Neural cell (in vitro differentiated cells): ENCODE data around the gene FAM228B. TPM values are rescaled to one million over a fixed set of nuclear protein-coding genes. Genes with fewer than 3 reads are reported as not detected.

Source experiments
- H2AFZ ChIP-seq: fragments of 200-600, 300-800 bp; sonication (generic), shearing (Covaris generic); 2 replicates; pipeline ENCODE4 v1.6.0; 2014; ENCODE audit warnings: low read depth, mild to moderate bottlenecking, antibody characterized with exemption, low read length, moderate library complexity
- H3F3A ChIP-seq: fragments of 200-600 bp; shearing (Covaris generic); 2 replicates; pipeline ENCODE4 v1.6.1; 2016; ENCODE audit warnings: mild to moderate bottlenecking, moderate library complexity, mixed read lengths, antibody characterized with exemption, low read length; ENCODE audit not compliant: insufficient read depth, poor library complexity, severe bottlenecking
- H3K27ac ChIP-seq: fragments of 200-600, 300-800 bp; sonication (generic), shearing (Covaris generic); 2 replicates; pipeline ENCODE4 v1.5.1; 2014; ENCODE audit warnings: mild to moderate bottlenecking, low read length, moderate library complexity
- H3K27me3 ChIP-seq: fragments of 300-800, 200-600 bp; sonication (generic), shearing (Covaris generic); 2 replicates; pipeline ENCODE4 v1.6.0; 2014; ENCODE audit warnings: mild to moderate bottlenecking, low read depth, low read length, moderate library complexity; ENCODE audit not compliant: insufficient read depth
- H3K36me3 ChIP-seq: fragments of 300-800, 200-600 bp; sonication (generic), shearing (Covaris generic); 2 replicates; pipeline ENCODE4 v1.5.1; 2014; ENCODE audit warnings: mild to moderate bottlenecking, antibody characterized with exemption, low read length, moderate library complexity; ENCODE audit not compliant: insufficient read depth
- H3K4me2 ChIP-seq: fragments of 300-800, 200-600 bp; sonication (generic), shearing (Covaris generic); 2 replicates; pipeline ENCODE4 v1.6.0; 2014; ENCODE audit warnings: mild to moderate bottlenecking, low read length
- H3K4me3 ChIP-seq: fragments of 300-800, 200-600 bp; sonication (generic), shearing (Covaris generic); 2 replicates; pipeline ENCODE4 v1.5.1; 2014; ENCODE audit warnings: mild to moderate bottlenecking, low read length, moderate library complexity
- H3K79me2 ChIP-seq: fragments of 200-600 bp; shearing (Covaris generic); replicated peaks from 2 replicates; pipeline ENCODE4 v1.6.0; 2014; ENCODE audit warnings: mild to moderate bottlenecking, low read length, moderate library complexity; ENCODE audit not compliant: insufficient read depth
- H3K9ac ChIP-seq: fragments of 300-800, 200-600 bp; sonication (generic), shearing (Covaris generic); 2 replicates; pipeline ENCODE4 v1.6.1; 2016; ENCODE audit warnings: mild to moderate bottlenecking, low read length, mixed read lengths
- H3K9me2 ChIP-seq: fragments of 200-600 bp; shearing (Covaris generic); 2 replicates; pipeline ENCODE4 v1.6.1; 2016; ENCODE audit warnings: mild to moderate bottlenecking, low read length, mixed read lengths; ENCODE audit not compliant: insufficient read depth
- H3K9me3 ChIP-seq: fragments of 200-600, 300-800 bp; sonication (generic), shearing (Covaris generic); 2 replicates; pipeline ENCODE4 v1.6.1; 2016; ENCODE audit warnings: mild to moderate bottlenecking, mixed run types, low read length, moderate library complexity, mixed read lengths
- H4K20me1 ChIP-seq: fragments of 200-600 bp; shearing (Covaris generic); 2 replicates; pipeline ENCODE4 v1.6.1; 2016; ENCODE audit warnings: mild to moderate bottlenecking, mixed run types; ENCODE audit not compliant: insufficient read depth
- EP300 ChIP-seq: fragments of 450-650 bp; conservative IDR thresholded peaks from 2 replicates; pipeline ENCODE4 v1.6.1; 2014; ENCODE audit warnings: antibody characterized with exemption, mild to moderate bottlenecking, moderate library complexity; ENCODE audit not compliant: poor library complexity, severe bottlenecking
- EZH2 ChIP-seq: fragments of 200-600, 300-800 bp; shearing (Covaris generic), sonication (generic); IDR thresholded peaks from 2 replicates; pipeline ENCODE4 v1.6.1; 2014; ENCODE audit warnings: antibody characterized with exemption, low read length, borderline replicate concordance, mild to moderate bottlenecking; ENCODE audit not compliant: insufficient read depth, poor library complexity, severe bottlenecking
- MXI1 ChIP-seq: fragments of 450-650 bp; conservative IDR thresholded peaks from 2 replicates; pipeline ENCODE4 v1.6.1; 2014; ENCODE audit warnings: antibody characterized with exemption, mild to moderate bottlenecking; ENCODE audit not compliant: poor library complexity, severe bottlenecking
- POLR2AphosphoS5 ChIP-seq: IDR thresholded peaks from 2 replicates; pipeline ENCODE4 v1.6.1; 2012
- RAD21 ChIP-seq: fragments of 450-650 bp; conservative IDR thresholded peaks from 2 replicates; pipeline ENCODE4 v1.6.1; 2014; ENCODE audit warnings: antibody characterized with exemption, mild to moderate bottlenecking, moderate library complexity
- SMC3 ChIP-seq: fragments of 450-650 bp; conservative IDR thresholded peaks from 2 replicates; pipeline ENCODE4 v1.6.1; 2014; ENCODE audit warnings: antibody characterized with exemption, mild to moderate bottlenecking, moderate library complexity; ENCODE audit not compliant: poor library complexity
- TAF1 ChIP-seq: IDR thresholded peaks from 2 replicates; pipeline ENCODE4 v1.6.1; 2012; ENCODE audit warnings: low read depth
- polyA minus RNA-seq: library from RNA; depleted of rRNA, polyadenylated mRNA; stranded (reverse); fragments of >200 nt; gene quantifications from 2 replicates; pipeline ENCODE4 v1.2.3, GENCODE V29; 2014
- polyA plus RNA-seq: library from polyadenylated mRNA; depleted of rRNA; stranded (reverse); fragments of >200 nt; gene quantifications from 2 replicates; pipeline ENCODE4 v1.2.3, GENCODE V29; 2014
- TF ChIP-seq, protein P1 (sequence below): fragments of 450-650 bp; IDR thresholded peaks from 2 replicates; pipeline ENCODE4 v1.5.1; 2014; ENCODE audit warnings: antibody characterized with exemption, mild to moderate bottlenecking, moderate library complexity; ENCODE audit not compliant: poor library complexity, severe bottlenecking
- TF ChIP-seq, protein P2 (sequence below): IDR thresholded peaks from 2 replicates; pipeline ENCODE4 v1.6.1; 2012; ENCODE audit warnings: borderline replicate concordance

FAM228B gene
- 15.0 and 22.0 TPM in 2 replicates for polyA plus RNA-seq
- polyA minus RNA-seq, result 34.6 and 35.9 TPM in 2 replicates

DNA sequence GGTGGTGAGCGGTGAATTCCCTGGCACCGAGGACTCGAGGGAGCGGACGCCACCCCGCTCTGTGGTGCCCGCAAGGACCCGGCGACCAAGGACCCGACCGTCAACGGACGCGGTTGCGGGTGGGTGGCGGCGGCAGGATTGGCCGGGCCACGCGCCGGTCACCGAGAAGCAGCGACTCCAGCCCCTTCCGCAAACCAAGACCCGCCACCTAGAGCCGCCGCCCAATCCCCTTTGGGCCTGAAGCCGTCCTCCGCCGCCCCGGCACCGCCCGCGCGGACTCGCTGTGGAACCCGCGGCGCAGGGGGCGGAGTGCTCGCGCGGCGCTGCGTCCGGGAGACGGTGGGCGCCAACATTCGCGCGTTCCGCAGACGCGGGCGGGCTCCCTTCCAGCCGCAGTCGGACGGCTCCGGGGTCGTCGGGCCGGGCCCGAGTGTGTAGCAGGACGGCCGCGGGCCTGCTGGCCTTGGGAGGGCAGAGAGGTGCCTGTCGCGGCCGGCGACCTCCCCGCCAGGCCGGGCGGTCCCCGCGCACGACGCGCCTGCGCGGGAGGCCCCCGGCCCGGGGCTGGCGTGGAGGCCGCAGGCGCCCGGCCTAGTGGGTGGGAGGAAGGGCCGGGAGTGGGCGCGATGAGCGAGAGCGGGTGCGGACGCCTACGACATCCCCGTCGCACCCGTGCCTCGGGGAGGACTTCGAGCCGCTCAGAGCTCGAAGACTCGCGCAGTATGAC, at the start of gene FAM228B, which contains the start of gene PFN4:
TSS of gene FAM228B (plus strand) at position 275 of the 727 bp plus-strand sequence. CDS start 893 bp downstream, outside the sequence.
TSS of gene PFN4 (minus strand) at position 140 of the 727 bp plus-strand sequence. CDS start 799 bp downstream, outside the sequence.
- Histone ChIP-seq H3K9me2 (no peaks in the 10 kb centered on the region), H3K9me3 (no peaks in the 10 kb centered on the region), H3K4me2 (no peak within 1 kb of the TSS), H3K4me3 (peak within 1 kb of the TSS; percentile 64), H2AFZ (no peak within 1 kb of the TSS), H3K79me2 (no peaks in the 10 kb centered on the region), H3K27me3 (no peaks in the 10 kb centered on the region), H3K9ac (peak within 1 kb of the TSS; percentile 52), H3K27ac (no peak within 1 kb of the TSS), H4K20me1 (no peaks in the 10 kb centered on the region), H3K36me3 (no peaks in the 10 kb centered on the region), H3F3A (no peaks in the 10 kb centered on the region)
- TF ChIP-seq POLR2AphosphoS5, result peak; percentile 24
- no peak for TF ChIP-seq EZH2

DNA sequence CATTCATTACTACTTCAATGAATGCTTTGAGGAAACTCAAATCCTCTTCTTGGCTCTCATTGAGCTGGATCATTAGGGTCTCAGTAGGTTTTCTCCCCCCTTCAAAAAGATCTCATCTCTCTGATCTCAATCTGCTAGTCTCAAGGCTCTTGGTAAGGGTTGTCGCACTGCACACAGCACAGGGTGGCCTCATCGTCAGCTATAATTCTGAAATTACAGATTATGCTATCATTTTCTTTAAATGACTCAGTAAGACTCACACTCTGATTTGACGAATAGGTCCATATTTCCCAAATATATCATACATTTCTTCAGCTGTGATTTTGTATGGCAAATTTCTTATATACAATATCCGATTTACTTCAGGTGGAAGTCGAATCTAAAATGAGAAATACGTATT, 49.5 kb upstream of the FAM228B start:
- H3F3A ChIP-seq, result no peaks in the 10 kb centered on the region
- no peak overlapping the region for H3K27ac ChIP-seq
- no peak for TF ChIP-seq TAF1
- no peak for TF ChIP-seq POLR2AphosphoS5
- TF ChIP-seq EZH2, result no peak
- no peak for TF ChIP-seq MXI1
- no peak for TF ChIP-seq SMC3
- TF ChIP-seq, protein P1, sequence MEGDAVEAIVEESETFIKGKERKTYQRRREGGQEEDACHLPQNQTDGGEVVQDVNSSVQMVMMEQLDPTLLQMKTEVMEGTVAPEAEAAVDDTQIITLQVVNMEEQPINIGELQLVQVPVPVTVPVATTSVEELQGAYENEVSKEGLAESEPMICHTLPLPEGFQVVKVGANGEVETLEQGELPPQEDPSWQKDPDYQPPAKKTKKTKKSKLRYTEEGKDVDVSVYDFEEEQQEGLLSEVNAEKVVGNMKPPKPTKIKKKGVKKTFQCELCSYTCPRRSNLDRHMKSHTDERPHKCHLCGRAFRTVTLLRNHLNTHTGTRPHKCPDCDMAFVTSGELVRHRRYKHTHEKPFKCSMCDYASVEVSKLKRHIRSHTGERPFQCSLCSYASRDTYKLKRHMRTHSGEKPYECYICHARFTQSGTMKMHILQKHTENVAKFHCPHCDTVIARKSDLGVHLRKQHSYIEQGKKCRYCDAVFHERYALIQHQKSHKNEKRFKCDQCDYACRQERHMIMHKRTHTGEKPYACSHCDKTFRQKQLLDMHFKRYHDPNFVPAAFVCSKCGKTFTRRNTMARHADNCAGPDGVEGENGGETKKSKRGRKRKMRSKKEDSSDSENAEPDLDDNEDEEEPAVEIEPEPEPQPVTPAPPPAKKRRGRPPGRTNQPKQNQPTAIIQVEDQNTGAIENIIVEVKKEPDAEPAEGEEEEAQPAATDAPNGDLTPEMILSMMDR, result no peak
- TF ChIP-seq, protein P2, sequence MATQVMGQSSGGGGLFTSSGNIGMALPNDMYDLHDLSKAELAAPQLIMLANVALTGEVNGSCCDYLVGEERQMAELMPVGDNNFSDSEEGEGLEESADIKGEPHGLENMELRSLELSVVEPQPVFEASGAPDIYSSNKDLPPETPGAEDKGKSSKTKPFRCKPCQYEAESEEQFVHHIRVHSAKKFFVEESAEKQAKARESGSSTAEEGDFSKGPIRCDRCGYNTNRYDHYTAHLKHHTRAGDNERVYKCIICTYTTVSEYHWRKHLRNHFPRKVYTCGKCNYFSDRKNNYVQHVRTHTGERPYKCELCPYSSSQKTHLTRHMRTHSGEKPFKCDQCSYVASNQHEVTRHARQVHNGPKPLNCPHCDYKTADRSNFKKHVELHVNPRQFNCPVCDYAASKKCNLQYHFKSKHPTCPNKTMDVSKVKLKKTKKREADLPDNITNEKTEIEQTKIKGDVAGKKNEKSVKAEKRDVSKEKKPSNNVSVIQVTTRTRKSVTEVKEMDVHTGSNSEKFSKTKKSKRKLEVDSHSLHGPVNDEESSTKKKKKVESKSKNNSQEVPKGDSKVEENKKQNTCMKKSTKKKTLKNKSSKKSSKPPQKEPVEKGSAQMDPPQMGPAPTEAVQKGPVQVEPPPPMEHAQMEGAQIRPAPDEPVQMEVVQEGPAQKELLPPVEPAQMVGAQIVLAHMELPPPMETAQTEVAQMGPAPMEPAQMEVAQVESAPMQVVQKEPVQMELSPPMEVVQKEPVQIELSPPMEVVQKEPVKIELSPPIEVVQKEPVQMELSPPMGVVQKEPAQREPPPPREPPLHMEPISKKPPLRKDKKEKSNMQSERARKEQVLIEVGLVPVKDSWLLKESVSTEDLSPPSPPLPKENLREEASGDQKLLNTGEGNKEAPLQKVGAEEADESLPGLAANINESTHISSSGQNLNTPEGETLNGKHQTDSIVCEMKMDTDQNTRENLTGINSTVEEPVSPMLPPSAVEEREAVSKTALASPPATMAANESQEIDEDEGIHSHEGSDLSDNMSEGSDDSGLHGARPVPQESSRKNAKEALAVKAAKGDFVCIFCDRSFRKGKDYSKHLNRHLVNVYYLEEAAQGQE, result no peak
- no peak for TF ChIP-seq EP300
- no peak for TF ChIP-seq RAD21
- no peaks in the 10 kb centered on the region for H3K9me2 ChIP-seq
- no peaks in the 10 kb centered on the region for H3K27me3 ChIP-seq
- H3K4me2 ChIP-seq, result no peak overlapping the region
- H3K79me2 ChIP-seq, result peaks cover 19% of the 10 kb centered on the region
- H3K36me3 ChIP-seq, result no peaks in the 10 kb centered on the region
- H2AFZ ChIP-seq, result no peak overlapping the region
- H3K9me3 ChIP-seq, result no peaks in the 10 kb centered on the region
- H4K20me1 ChIP-seq, result no peaks in the 10 kb centered on the region
- H3K4me3 ChIP-seq, result no peak overlapping the region
- H3K9ac ChIP-seq, result no peak overlapping the region
